Gastroesophageal sphincter (tissue), 4 donors: Measurements from ENCODE around the gene EXOC1. TPM values are rescaled to one million over a fixed set of nuclear protein-coding genes. Genes with fewer than 3 reads are reported as not detected.
"Not testable (repeated sequence)": the region's sequence is repeated elsewhere in the genome, so short reads cannot be mapped to it uniquely, and the experiment has no call there.

Experiments
- ATAC-seq: fragments of 150-250 bp; one replicate; pipeline ENCODE4 v1.9.1; 2016; ENCODE audit warnings: mild to moderate bottlenecking, moderate library complexity
- H3K27ac ChIP-seq, 4 donors: fragments of 200-600 bp; sonication (generic) in 3 of 4; 1 replicate in 3 of 4; 2 replicates in 1 of 4; pipeline ENCODE4 v1.5.1; 2016 to 2019
- H3K27me3 ChIP-seq: fragments of 200-600 bp; sonication (generic); one replicate; pipeline ENCODE4 v1.5.1; 2019
- H3K36me3 ChIP-seq, 2 donors: fragments of 200-600 bp; sonication (generic); one replicate each; pipeline ENCODE4 v1.5.1; 2019; ENCODE audit warnings: control low read depth in 1 of 2
- H3K4me1 ChIP-seq, 3 donors: fragments of 200-600 bp; sonication (generic); 1 replicate in 2 of 3; 2 replicates in 1 of 3; pipeline ENCODE4 v1.5.1; 2016 to 2019; ENCODE audit warnings: control low read depth in 2 of 3
- H3K4me3 ChIP-seq, 2 donors: fragments of 200-600 bp; sonication (generic); one replicate each; pipeline ENCODE4 v1.5.1; 2019; ENCODE audit warnings: mild to moderate bottlenecking in 1 of 2, moderate library complexity in 1 of 2
- H3K9me3 ChIP-seq, 3 donors: fragments of 200-600 bp; sonication (generic); one replicate each; pipeline ENCODE4 v1.5.1; 2017 to 2019; ENCODE audit warnings: control low read depth in 2 of 3
- EP300 ChIP-seq: sonication (generic); formaldehyde crosslinking; IDR thresholded peaks from one replicate; pipeline ENCODE4 v1.6.1; 2017; ENCODE audit warnings: antibody characterized with exemption, mild to moderate bottlenecking
- POLR2A ChIP-seq, 2 donors: fragments of 450-650 bp; IDR thresholded peaks; one replicate each; pipeline ENCODE4 v1.6.1; 2017; ENCODE audit warnings: antibody characterized with exemption in 2 of 2, mild to moderate bottlenecking in 2 of 2, moderate library complexity in 1 of 2
- POLR2AphosphoS5 ChIP-seq: sonication (generic); formaldehyde crosslinking; IDR thresholded peaks from one replicate; pipeline ENCODE4 v1.6.1; 2017; ENCODE audit warnings: antibody characterized with exemption
- WGBS, 2 donors: methylation state at CpG; one replicate each; pipeline ENCODE4 v1.1.5; 2018; ENCODE audit warnings: low coverage in 1 of 2; 5-methylcytosine and 5-hydroxymethylcytosine counted together
- total RNA-seq, 4 donors: library from RNA; depleted of rRNA; stranded (reverse); fragments of >200 nt; gene quantifications; one replicate each; pipeline ENCODE4 v1.1.0, GENCODE V29; 2016
- TF ChIP-seq, protein P1 (sequence below), 4 experiments: fragments of 200-600 bp in 2 of 4; fragments of 450-650 bp in 2 of 4; sonication (generic) in 1 of 4; IDR thresholded peaks; one replicate each; pipeline ENCODE4 v1.5.1; 2017 to 2019; ENCODE audit warnings: antibody characterized with exemption in 4 of 4, mild to moderate bottlenecking in 2 of 4, moderate library complexity in 2 of 4

EXOC1 gene
- total RNA-seq, 4 donors from 2014 or later: 30.2 to 48.6 (median 38.8) TPM

DNA sequence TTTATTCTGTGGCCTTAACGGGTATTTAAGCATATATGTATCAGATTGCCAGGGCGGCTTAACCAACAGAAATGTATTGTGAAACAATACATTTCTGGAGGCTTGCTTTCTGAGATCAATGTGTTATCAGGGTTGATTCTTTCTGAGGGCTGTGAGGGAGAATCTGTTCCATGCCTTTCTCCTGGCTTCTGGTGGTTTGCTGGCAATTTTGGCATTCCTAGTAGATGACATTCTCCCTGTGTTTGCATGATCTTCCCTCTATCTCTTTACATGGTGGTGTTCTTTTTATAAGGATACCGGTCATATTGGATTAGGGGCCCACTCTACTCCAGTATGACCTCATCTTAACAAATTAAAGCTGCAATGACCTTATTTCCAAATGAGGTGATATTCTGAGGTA, 78.4 kb downstream of the EXOC1 start:
- Histone ChIP-seq H3K9me3 (peaks cover 0 to 2% (median 0%) of the 10 kb centered on the region in 3 donors), H3K36me3 (no peaks in the 10 kb centered on the region), H3K4me1 (no peaks in the 10 kb centered on the region), H3K4me3 (no peak overlapping the region), H3K27ac (no peak overlapping the region), H3K27me3 (no peaks in the 10 kb centered on the region)
- WGBS, 2 donors: 83 to 93% methylated on average over 2 to 3 of the region's 3 CpGs
- TF ChIP-seq POLR2A (IDR thresholded peaks at IDR 0.05) (no peak), EP300 (no peak), POLR2AphosphoS5 (no peak)
- TF ChIP-seq, protein P1, sequence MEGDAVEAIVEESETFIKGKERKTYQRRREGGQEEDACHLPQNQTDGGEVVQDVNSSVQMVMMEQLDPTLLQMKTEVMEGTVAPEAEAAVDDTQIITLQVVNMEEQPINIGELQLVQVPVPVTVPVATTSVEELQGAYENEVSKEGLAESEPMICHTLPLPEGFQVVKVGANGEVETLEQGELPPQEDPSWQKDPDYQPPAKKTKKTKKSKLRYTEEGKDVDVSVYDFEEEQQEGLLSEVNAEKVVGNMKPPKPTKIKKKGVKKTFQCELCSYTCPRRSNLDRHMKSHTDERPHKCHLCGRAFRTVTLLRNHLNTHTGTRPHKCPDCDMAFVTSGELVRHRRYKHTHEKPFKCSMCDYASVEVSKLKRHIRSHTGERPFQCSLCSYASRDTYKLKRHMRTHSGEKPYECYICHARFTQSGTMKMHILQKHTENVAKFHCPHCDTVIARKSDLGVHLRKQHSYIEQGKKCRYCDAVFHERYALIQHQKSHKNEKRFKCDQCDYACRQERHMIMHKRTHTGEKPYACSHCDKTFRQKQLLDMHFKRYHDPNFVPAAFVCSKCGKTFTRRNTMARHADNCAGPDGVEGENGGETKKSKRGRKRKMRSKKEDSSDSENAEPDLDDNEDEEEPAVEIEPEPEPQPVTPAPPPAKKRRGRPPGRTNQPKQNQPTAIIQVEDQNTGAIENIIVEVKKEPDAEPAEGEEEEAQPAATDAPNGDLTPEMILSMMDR (IDR thresholded peaks at IDR 0.05): no peak
- no peak for ATAC-seq

DNA sequence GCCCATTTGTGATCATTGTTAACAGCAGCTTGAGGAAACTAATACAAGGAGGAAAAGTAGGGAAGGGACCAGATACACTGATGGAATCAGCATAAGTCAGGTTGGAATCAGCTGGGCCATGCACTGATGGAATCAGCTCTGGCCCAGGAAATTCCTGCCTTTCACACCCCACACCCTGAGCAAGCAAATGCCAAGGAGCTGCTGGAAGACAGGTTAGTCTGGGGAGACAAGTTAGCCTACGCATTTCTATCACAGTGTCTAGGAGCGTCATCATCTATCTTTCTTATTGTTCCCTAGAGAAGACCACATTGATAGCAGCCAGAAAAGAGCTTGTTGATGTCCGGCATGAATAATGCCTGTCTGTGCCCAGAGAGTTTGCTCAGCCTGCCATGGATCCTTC, 79.1 kb downstream of the EXOC1 start:
- H3K27me3 ChIP-seq: no peaks in the 10 kb centered on the region
- 100% methylated on average over 1 of the region's 3 CpGs; no CpG with 5 or more reads in 1 of the 2 donors for WGBS, 2 donors
- H3K36me3 ChIP-seq: no peaks in the 10 kb centered on the region
- no peak for TF ChIP-seq EP300
- TF ChIP-seq, protein P1 (IDR thresholded peaks at IDR 0.05): no peak
- no peak for TF ChIP-seq POLR2A (IDR thresholded peaks at IDR 0.05)
- TF ChIP-seq POLR2AphosphoS5: no peak
- no peak for ATAC-seq
- no peak overlapping the region for H3K27ac ChIP-seq
- no peak overlapping the region for H3K4me3 ChIP-seq
- peaks cover 0 to 9% (median 0%) of the 10 kb centered on the region in 3 donors for H3K9me3 ChIP-seq
- H3K4me1 ChIP-seq: no peaks in the 10 kb centered on the region

DNA sequence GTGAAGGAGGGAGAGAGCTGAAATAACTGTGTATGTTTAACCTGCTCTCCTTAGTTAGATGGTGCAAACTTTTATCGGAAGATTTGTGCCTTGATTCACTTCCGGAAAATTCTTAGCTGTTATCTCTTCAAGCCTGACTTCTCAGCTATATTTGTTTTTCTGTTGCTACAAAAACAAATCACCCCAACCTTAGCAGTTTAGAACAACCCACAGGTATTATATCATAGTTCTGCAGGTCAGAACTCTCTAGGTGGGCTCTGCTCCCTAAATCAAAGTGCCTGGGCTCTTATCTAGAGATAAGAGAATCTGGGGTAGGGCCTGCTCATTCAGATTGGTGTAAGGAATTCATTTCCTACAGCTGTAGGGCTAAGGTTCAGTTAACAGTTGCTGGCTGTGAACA, 80.2 kb downstream of the EXOC1 start:
- Histone ChIP-seq H3K9me3 (peaks cover 0 to 11% (median 0%) of the 10 kb centered on the region in 3 donors), H3K27ac (no peak overlapping the region), H3K4me1 (no peaks in the 10 kb centered on the region), H3K36me3 (peaks cover 0 to 2% of the 10 kb centered on the region in 2 donors), H3K4me3 (no peak overlapping the region), H3K27me3 (no peaks in the 10 kb centered on the region)
- TF ChIP-seq POLR2AphosphoS5 (no peak), POLR2A (IDR thresholded peaks at IDR 0.05) (no peak), EP300 (no peak)
- TF ChIP-seq, protein P1 (IDR thresholded peaks at IDR 0.05): no peak
- WGBS, 2 donors: 58 to 68% methylated on average over 2 of the region's 2 CpGs
- no peak for ATAC-seq

DNA sequence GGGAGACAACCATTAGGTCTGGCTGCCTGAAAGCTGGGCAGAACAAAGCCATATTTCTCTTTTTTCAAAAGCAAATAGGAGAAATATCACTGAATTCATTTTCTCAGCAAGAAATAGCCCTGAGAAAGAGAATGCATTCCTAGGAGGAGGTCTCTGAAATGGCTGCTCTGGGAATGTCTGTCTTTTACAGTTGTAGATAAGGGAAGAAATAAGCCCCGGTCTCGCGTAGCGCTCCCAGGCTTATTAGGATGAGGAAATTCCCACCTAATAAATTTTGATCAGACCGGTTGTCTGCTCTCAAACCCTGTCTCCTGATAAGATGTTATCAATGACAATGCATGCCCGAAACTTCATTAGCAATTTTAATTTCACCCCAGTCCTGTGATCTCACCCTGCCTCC, 82.5 kb downstream of the EXOC1 start:
- H3K27me3 ChIP-seq, ATAC-seq: not testable (repeated sequence)
- 97 to 100% methylated on average over 2 to 6 of the region's 6 CpGs for WGBS, 2 donors

DNA sequence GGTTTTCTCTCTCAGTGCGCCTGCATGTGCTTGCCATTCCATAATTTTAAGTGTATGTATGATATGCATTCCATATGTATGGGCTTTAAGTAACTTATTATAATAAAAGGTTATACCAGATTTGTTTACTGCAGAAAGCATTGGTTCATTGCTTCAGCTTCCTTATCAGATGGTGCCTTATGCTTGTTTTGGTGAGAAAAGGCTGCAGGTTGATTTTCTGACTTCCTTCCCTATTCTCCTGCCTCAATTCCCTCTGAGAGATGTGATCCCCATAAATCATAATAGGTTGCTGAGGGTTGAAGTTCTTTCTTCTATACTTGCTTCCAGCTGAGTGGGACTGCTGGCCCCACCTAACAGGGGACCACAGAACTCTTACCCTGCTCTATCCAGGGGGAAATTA, 85.0 kb downstream of the EXOC1 start:
- H3K4me3 ChIP-seq: no peak overlapping the region
- 93 to 100% methylated on average over 1 of the region's 1 CpG for WGBS, 2 donors
- no peaks in the 10 kb centered on the region for H3K4me1 ChIP-seq
- ATAC-seq: no peak
- H3K27me3 ChIP-seq: no peaks in the 10 kb centered on the region
- peaks cover 0 to 11% (median 0%) of the 10 kb centered on the region in 3 donors for H3K9me3 ChIP-seq
- peaks cover 0 to 7% of the 10 kb centered on the region in 2 donors for H3K36me3 ChIP-seq
- TF ChIP-seq POLR2A (IDR thresholded peaks at IDR 0.05) (no peak), EP300 (no peak), POLR2AphosphoS5 (no peak)
- TF ChIP-seq, protein P1 (IDR thresholded peaks at IDR 0.05): no peak
- H3K27ac ChIP-seq: no peak overlapping the region

More for the DNA sequence above, 82.5 kb downstream of the EXOC1 start:
- not testable (repeated sequence) for H3K4me3 ChIP-seq, H3K4me1 ChIP-seq, H3K36me3 ChIP-seq, H3K27ac ChIP-seq
- peaks cover 0 to 11% (median 0%) of the 10 kb centered on the region in 3 donors for H3K9me3 ChIP-seq
